Smooth muscle cell (in vitro differentiated cells): ENCODE data around the gene JPH3. TPM values are rescaled to one million over a fixed set of nuclear protein-coding genes. Genes with fewer than 3 reads are reported as not detected.

Experiments
- DNase-seq: peaks from one replicate; lab custom pipeline; 2025; ENCODE audit not compliant: unreplicated experiment; lab: John Stamatoyannopoulos, UW
- H2AFZ ChIP-seq: fragments of 200-600 bp; sonication (generic); 2 replicates; pipeline ENCODE4 v1.6.0; 2016; ENCODE audit warnings: antibody characterized with exemption, low read depth, mild to moderate bottlenecking
- H3F3A ChIP-seq: fragments of 200-600 bp; sonication (generic); 2 replicates; pipeline ENCODE4 v1.6.0; 2017; ENCODE audit warnings: antibody characterized with exemption, low read depth
- H3K27ac ChIP-seq: fragments of 200-600 bp; sonication (generic); 2 replicates; pipeline ENCODE4 v1.5.1; 2016; ENCODE audit warnings: low read depth, mild to moderate bottlenecking
- H3K27me3 ChIP-seq: fragments of 200-600 bp; sonication (generic); 2 replicates; pipeline ENCODE4 v1.6.1; 2016; ENCODE audit warnings: low read depth, mild to moderate bottlenecking
- H3K36me3 ChIP-seq: fragments of 200-600 bp; sonication (generic); 2 replicates; pipeline ENCODE4 v1.5.1; 2016; ENCODE audit warnings: low read depth
- H3K4me1 ChIP-seq: fragments of 200-600 bp; sonication (generic); 2 replicates; pipeline ENCODE4 v1.5.1; 2016; ENCODE audit warnings: low read depth
- H3K4me2 ChIP-seq: fragments of 200-600 bp; sonication (generic); 2 replicates; pipeline ENCODE4 v1.6.0; 2016; ENCODE audit warnings: mild to moderate bottlenecking
- H3K4me3 ChIP-seq: fragments of 200-600 bp; sonication (generic); 2 replicates; pipeline ENCODE4 v1.5.1; 2016; ENCODE audit warnings: mild to moderate bottlenecking
- H3K79me2 ChIP-seq: fragments of 200-600 bp; sonication (generic); 2 replicates; pipeline ENCODE4 v1.6.0; 2016; ENCODE audit warnings: low read depth, mild to moderate bottlenecking
- H3K9ac ChIP-seq: fragments of 200-600 bp; sonication (generic); 2 replicates; pipeline ENCODE4 v1.6.0; 2016; ENCODE audit warnings: low read depth
- H3K9me3 ChIP-seq: fragments of 200-600 bp; sonication (generic); replicated peaks from 2 replicates; pipeline ENCODE4 v1.5.1; 2016; ENCODE audit warnings: low read depth
- H4K20me1 ChIP-seq: fragments of 200-600 bp; sonication (generic); 2 replicates; pipeline ENCODE4 v1.6.0; 2016; ENCODE audit warnings: low read depth
- CTCF ChIP-seq: fragments of 200-600 bp; sonication (generic); IDR thresholded peaks from 2 replicates; pipeline ENCODE4 v1.5.1; 2017; ENCODE audit warnings: borderline replicate concordance, mild to moderate bottlenecking, antibody characterized with exemption; ENCODE audit not compliant: insufficient read depth, poor library complexity, severe bottlenecking
- WGBS: methylation state at CpG from one replicate; pipeline ENCODE4 v1.1.7; 2016; ENCODE audit warnings: low lambda C conversion rate; 5-methylcytosine and 5-hydroxymethylcytosine counted together
- polyA plus RNA-seq: library from polyadenylated mRNA; unstranded; fragments of >200 nt; fragmentation: Nextera tagmentation; extraction: Ambion mirVana; gene quantifications from 2 replicates; pipeline ENCODE4 v1.2.1, GENCODE V29; 2016
- total RNA-seq: library from RNA; depleted of rRNA; stranded (reverse); fragments of >200 nt; gene quantifications from 2 replicates; pipeline ENCODE4 v1.2.3, GENCODE V29; 2014

The JPH3 gene
- total and polyA plus RNA-seq, 2 experiments from 2014 or later: 2.1 to 2.4 TPM

- H3K27ac ChIP-seq: no peak overlapping the region
- no peak overlapping the region for H3K4me3 ChIP-seq
- no peak overlapping the region for H2AFZ ChIP-seq
- no peak overlapping the region for H3K9ac ChIP-seq
- 84% methylated on average over 6 of the region's 6 CpGs for WGBS
- TF ChIP-seq CTCF: no peak
- H3K9me3 ChIP-seq: no peaks in the 10 kb centered on the region
- H3K36me3 ChIP-seq: no peaks in the 10 kb centered on the region
- no peaks in the 10 kb centered on the region for H3K4me1 ChIP-seq
- no peak for DNase-seq
- no peaks in the 10 kb centered on the region for H3K79me2 ChIP-seq
- no peaks in the 10 kb centered on the region for H3K27me3 ChIP-seq
- H3K4me2 ChIP-seq: no peak overlapping the region
- peaks cover 45% of the 10 kb centered on the region for H4K20me1 ChIP-seq
- H3F3A ChIP-seq: no peaks in the 10 kb centered on the region
Measured at GRCh38 chr16:87611456-87611855, 9.1 kb downstream of the JPH3 start.

GRCh38 chr16:87613961-87614360 lies 11.7 kb downstream of the JPH3 start:
- H3K36me3 ChIP-seq: no peaks in the 10 kb centered on the region
- no peak overlapping the region for H3K27ac ChIP-seq
- H4K20me1 ChIP-seq: peaks cover 21% of the 10 kb centered on the region
- H3K4me2 ChIP-seq: no peak overlapping the region
- no peaks in the 10 kb centered on the region for H3F3A ChIP-seq
- TF ChIP-seq CTCF: no peak
- H3K9ac ChIP-seq: no peak overlapping the region
- H3K4me3 ChIP-seq: no peak overlapping the region
- 93% methylated on average over 10 of the region's 10 CpGs for WGBS
- no peaks in the 10 kb centered on the region for H3K9me3 ChIP-seq
- H3K79me2 ChIP-seq: no peaks in the 10 kb centered on the region
- H3K27me3 ChIP-seq: no peaks in the 10 kb centered on the region
- no peak for DNase-seq
- H2AFZ ChIP-seq: no peak overlapping the region
- H3K4me1 ChIP-seq: no peaks in the 10 kb centered on the region

- Histone ChIP-seq H3K9ac (no peak overlapping the region), H3K36me3 (no peaks in the 10 kb centered on the region), H3K4me3 (no peak overlapping the region), H3K4me1 (no peaks in the 10 kb centered on the region), H3K27me3 (no peaks in the 10 kb centered on the region), H3K79me2 (no peaks in the 10 kb centered on the region), H3K4me2 (no peak overlapping the region), H3F3A (no peaks in the 10 kb centered on the region), H4K20me1 (peaks cover 13% of the 10 kb centered on the region), H3K9me3 (no peaks in the 10 kb centered on the region), H2AFZ (no peak overlapping the region), H3K27ac (no peak overlapping the region)
- TF ChIP-seq CTCF: no peak
- no peak for DNase-seq
- 91% methylated on average over 19 of the region's 19 CpGs for WGBS
Measured at GRCh38 chr16:87615621-87616041, 13.3 kb downstream of the JPH3 start.

GRCh38 chr16:87616556-87616955 lies 14.2 kb downstream of the JPH3 start:
- Histone ChIP-seq H3K27ac (no peak overlapping the region), H3F3A (no peaks in the 10 kb centered on the region), H2AFZ (no peak overlapping the region), H3K4me3 (no peak overlapping the region), H3K79me2 (no peaks in the 10 kb centered on the region), H4K20me1 (peaks cover 8% of the 10 kb centered on the region), H3K36me3 (no peaks in the 10 kb centered on the region), H3K27me3 (no peaks in the 10 kb centered on the region), H3K9ac (no peak overlapping the region), H3K4me2 (no peak overlapping the region), H3K4me1 (no peaks in the 10 kb centered on the region), H3K9me3 (no peaks in the 10 kb centered on the region)
- 86% methylated on average over 17 of the region's 17 CpGs for WGBS
- DNase-seq: no peak
- TF ChIP-seq CTCF: no peak
